GM06990 (cell line): ENCODE measurements around the gene MGST1.
A peak's percentile ranks its signal among the peaks of the same experiment; 100 is the strongest.

Experiments
- DNase-seq: peaks from one replicate; pipeline ENCODE4 v3.0.0-alpha.2; 2011; ENCODE audit not compliant: insufficient read length; ENCODE audit errors: extremely low read depth
- H3K27me3 ChIP-seq: replicated peaks from 2 replicates; pipeline ENCODE4 v1.6.0; 2011; ENCODE audit warnings: low read length; ENCODE audit not compliant: control insufficient read depth, insufficient read depth
- H3K36me3 ChIP-seq: 2 replicates; pipeline ENCODE4 v1.5.1; 2011; ENCODE audit warnings: low read length; ENCODE audit not compliant: control insufficient read depth, insufficient read depth
- H3K4me3 ChIP-seq: replicated peaks from 2 replicates; pipeline ENCODE4 v1.5.1; 2011; ENCODE audit warnings: low read depth, mild to moderate bottlenecking, control low read depth, low read length
- TF ChIP-seq, protein P1 (sequence below): IDR thresholded peaks from 2 replicates; pipeline ENCODE4 v1.5.1; 2011; ENCODE audit warnings: low read length, control low read depth, mild to moderate bottlenecking, inconsistent platforms; ENCODE audit not compliant: insufficient read depth, poor library complexity, severe bottlenecking

MGST1 gene

DNA sequence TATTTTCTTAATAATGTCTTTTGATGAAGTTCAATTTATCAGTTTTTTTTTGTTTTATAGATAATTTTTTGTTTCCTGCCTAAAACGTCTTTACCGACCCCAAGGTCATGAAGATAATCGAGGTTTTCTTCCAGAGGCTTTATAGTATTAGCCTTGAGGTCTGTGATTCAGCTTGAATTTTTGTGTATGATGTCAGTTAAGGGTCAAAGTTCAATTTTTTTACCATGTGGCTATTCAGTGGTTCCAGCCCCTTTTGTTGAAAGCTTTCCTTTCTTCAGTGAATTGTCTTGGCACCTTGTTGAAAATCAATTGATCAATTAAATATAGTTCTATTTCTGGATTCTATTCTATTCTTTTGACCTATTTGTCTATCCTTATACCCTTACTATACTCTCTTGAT, 3.2 kb upstream of the MGST1 start:
- DNase-seq: no peak
- H3K27me3 ChIP-seq: no peaks in the 10 kb centered on the region
- TF ChIP-seq, protein P1, sequence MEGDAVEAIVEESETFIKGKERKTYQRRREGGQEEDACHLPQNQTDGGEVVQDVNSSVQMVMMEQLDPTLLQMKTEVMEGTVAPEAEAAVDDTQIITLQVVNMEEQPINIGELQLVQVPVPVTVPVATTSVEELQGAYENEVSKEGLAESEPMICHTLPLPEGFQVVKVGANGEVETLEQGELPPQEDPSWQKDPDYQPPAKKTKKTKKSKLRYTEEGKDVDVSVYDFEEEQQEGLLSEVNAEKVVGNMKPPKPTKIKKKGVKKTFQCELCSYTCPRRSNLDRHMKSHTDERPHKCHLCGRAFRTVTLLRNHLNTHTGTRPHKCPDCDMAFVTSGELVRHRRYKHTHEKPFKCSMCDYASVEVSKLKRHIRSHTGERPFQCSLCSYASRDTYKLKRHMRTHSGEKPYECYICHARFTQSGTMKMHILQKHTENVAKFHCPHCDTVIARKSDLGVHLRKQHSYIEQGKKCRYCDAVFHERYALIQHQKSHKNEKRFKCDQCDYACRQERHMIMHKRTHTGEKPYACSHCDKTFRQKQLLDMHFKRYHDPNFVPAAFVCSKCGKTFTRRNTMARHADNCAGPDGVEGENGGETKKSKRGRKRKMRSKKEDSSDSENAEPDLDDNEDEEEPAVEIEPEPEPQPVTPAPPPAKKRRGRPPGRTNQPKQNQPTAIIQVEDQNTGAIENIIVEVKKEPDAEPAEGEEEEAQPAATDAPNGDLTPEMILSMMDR: no peak
- H3K4me3 ChIP-seq: no peak overlapping the region
- H3K36me3 ChIP-seq: no peaks in the 10 kb centered on the region

DNA sequence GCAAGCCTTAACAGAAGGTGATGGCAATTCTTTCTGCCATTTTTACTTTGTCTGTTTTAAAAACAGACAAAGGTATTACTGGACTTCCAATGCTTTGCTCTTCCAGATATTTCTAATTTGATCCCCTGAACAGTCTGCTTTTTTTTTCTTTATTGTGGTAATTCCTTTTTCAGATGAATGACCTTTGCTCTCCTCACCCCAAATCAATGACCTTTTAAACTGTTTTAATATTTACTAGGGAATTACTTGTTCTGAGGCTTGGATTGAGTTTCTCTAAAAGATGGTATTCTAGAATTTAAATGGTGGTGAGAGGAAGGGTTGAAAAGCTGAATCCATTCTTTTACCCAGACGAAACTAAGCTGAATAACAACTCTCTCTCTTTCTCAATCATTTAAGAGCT, 2.3 kb upstream of the MGST1 start:
- no peaks in the 10 kb centered on the region for H3K27me3 ChIP-seq
- H3K4me3 ChIP-seq: no peak overlapping the region
- DNase-seq: no peak
- H3K36me3 ChIP-seq: no peaks in the 10 kb centered on the region
- TF ChIP-seq, protein P1: no peak

DNA sequence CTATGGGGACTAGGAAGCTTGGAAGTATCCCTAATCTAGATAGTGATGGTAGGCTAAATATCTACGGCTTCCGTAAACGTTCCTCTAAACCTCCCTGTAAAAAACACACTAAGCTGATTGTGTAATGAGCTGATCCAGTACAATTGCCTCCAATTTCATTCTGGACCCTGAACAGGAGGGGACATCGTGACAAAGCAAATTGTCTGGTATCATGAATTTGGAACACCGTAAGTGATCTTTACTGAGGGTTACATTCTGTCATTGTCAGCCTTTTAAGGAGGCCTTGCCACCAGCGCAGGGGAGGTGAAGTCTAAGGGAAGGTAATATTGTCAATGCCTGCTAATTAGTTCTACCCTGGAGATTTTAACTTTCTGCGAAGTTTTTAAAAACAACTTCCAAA, 487 bp upstream of the MGST1 start:
- no peak for DNase-seq
- H3K4me3 ChIP-seq: no peak overlapping the region
- TF ChIP-seq, protein P1: no peak

DNA sequence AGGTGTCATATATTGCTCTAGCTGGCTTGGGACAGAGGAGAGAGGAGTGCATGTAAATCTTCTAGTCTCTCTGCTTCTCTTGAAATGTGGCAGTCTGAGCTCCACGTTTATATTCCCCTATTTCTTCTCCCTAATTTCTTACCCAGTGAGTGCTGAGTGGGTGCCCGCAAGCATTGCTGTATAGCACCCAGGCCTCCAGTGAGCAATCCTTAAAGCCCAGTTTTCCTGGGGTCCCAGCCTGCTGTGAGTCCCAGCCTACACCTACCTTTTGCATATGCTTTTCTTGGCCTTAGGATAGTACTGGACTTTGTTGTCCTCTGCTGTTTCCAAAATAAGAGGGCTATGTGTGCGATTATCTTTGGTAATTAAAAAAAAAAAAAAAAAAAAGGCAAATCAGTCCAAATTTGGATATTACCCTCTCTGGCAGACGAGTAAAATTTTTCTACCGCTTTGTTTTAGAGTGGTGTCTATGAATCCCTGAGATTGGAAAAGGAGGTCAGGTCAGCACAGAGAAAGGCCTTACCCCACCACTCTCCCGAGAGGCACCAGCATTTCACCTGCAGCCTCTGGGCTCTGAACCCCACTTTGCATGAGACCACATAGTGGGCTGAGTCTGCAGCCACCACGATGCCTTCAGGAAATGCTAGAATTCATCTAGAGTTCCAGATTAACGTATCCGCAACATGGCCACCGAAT, 1.1 kb downstream of the MGST1 start:
- TF ChIP-seq, protein P1: no peak
- Histone ChIP-seq H3K4me3 (no peak overlapping the region), H3K36me3 (no peaks in the 10 kb centered on the region), H3K27me3 (no peaks in the 10 kb centered on the region)
- peak; percentile 8 for DNase-seq

More for the DNA sequence above, 487 bp upstream of the MGST1 start:
- Histone ChIP-seq H3K36me3 (no peaks in the 10 kb centered on the region), H3K27me3 (no peaks in the 10 kb centered on the region)

DNA sequence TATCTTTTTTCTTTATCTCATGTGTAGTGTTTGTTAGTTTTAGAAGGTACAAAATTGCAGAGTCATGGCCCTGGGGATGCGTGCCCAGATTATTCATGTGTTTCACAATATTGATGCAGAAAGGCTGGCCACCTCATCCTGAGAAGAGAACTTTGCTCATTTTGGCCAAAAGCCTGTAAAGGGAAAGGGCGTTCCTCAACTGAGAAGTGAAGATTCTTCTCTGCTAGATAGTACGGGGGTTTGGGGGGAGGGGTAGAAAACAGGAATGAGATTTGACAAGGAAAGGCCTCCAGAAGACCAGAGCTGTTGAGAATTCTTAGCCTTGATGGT, 1.7 kb downstream of the MGST1 start:
- Histone ChIP-seq H3K36me3 (no peaks in the 10 kb centered on the region), H3K4me3 (no peak overlapping the region), H3K27me3 (no peaks in the 10 kb centered on the region)
- TF ChIP-seq, protein P1: no peak
- DNase-seq: no peak

DNA sequence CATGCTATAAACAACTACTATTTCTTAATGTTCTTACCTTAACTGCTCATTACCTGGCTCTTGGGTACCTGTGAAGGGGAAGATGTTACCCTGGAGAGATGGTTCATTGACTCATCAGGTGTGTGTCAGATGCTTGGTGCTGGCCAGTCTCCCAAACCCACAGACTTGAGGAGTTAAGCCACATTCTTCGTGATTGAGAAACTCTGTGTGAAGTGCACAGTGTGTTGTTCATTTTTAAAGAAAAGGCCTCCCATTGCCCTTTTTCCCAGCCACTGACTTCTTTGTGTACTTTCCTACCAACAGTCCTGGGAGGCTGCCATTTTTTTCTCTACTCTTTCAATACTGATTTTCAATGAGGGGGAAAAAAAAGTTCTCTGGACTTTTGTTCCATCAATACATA, 3.2 kb downstream of the MGST1 start:
- H3K36me3 ChIP-seq: no peaks in the 10 kb centered on the region
- no peak for DNase-seq
- H3K27me3 ChIP-seq: no peaks in the 10 kb centered on the region
- no peak overlapping the region for H3K4me3 ChIP-seq
- TF ChIP-seq, protein P1: no peak
